ENCODE data around the gene RWDD4. TPM values are rescaled to one million over a fixed set of nuclear protein-coding genes. Genes with fewer than 3 reads are reported as not detected.

RWDD4 gene
- total RNA-seq, 1 donor from 2014 or later: 18.2 TPM

DNA sequence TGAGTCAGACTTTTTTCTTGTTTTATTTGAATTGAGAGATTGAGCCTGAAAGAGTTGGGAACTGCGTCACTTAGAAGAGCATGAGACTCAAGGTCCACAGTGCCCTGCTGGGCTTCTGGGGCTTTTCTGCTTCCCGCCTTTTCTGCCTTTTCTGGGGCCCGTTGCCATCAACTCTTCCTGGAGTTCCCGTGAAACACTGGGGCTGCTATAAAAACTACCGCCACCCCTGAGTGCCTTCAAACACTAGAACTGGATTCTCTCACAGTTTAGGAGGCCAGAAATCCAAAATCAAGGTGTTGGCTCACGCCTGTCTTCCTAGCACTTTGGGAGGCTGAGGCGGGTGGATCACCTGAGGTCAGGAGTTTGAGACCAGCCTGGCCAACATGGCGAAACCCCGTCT is 49.8 kb downstream of the RWDD4 start:
- Histone ChIP-seq H3K27ac (no peak overlapping the region), H3K27me3 (no peaks in the 10 kb centered on the region), H3K4me1 (peaks cover 8% of the 10 kb centered on the region), H3K9me3 (no peaks in the 10 kb centered on the region), H3K36me3 (no peaks in the 10 kb centered on the region), H3K4me3 (no peak overlapping the region)
- DNase-seq (ENCODE audit: extremely low spot score in 2 of 2): no peak
- TF ChIP-seq POLR2A (IDR thresholded peaks at IDR 0.05) (no peak), POLR2AphosphoS5 (IDR thresholded peaks at IDR 0.05; ENCODE audit: insufficient read depth in 1 of 2, low read depth in 1 of 2) (no peak)
- TF ChIP-seq, protein P1, sequence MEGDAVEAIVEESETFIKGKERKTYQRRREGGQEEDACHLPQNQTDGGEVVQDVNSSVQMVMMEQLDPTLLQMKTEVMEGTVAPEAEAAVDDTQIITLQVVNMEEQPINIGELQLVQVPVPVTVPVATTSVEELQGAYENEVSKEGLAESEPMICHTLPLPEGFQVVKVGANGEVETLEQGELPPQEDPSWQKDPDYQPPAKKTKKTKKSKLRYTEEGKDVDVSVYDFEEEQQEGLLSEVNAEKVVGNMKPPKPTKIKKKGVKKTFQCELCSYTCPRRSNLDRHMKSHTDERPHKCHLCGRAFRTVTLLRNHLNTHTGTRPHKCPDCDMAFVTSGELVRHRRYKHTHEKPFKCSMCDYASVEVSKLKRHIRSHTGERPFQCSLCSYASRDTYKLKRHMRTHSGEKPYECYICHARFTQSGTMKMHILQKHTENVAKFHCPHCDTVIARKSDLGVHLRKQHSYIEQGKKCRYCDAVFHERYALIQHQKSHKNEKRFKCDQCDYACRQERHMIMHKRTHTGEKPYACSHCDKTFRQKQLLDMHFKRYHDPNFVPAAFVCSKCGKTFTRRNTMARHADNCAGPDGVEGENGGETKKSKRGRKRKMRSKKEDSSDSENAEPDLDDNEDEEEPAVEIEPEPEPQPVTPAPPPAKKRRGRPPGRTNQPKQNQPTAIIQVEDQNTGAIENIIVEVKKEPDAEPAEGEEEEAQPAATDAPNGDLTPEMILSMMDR (IDR thresholded peaks at IDR 0.05): no peak
- intact Hi-C loops (cut with DNase I): no loop called here

DNA sequence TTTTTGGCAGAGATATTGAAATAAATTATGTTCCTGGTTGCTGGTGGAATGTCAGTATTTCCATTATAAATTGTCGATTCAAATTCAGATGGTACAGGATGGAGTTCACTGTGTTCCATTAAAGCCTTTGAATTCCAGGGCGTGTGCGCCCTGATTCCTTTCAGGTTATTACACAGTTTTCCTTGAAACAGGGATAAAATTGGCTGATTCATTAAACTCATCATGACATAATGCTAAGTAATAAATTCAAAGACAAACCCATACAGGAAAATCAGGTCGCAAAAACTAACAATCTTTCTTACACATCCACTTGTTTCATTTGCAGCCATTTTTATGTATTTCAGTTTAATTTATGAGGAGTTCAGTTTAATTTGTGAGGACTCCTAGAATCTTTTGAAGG is 51.1 kb downstream of the RWDD4 start:
- Histone ChIP-seq H3K27me3 (no peaks in the 10 kb centered on the region), H3K4me3 (no peak overlapping the region), H3K4me1 (peaks cover 8% of the 10 kb centered on the region), H3K36me3 (no peaks in the 10 kb centered on the region), H3K27ac (no peak overlapping the region), H3K9me3 (no peaks in the 10 kb centered on the region)
- TF ChIP-seq POLR2A (IDR thresholded peaks at IDR 0.05): no peak
- TF ChIP-seq, protein P1 (IDR thresholded peaks at IDR 0.05): no peak
- TF ChIP-seq POLR2AphosphoS5 (IDR thresholded peaks at IDR 0.05; ENCODE audit: insufficient read depth in 1 of 2, low read depth in 1 of 2): no peak
- intact Hi-C loops (cut with DNase I): no loop called here
- no peak for DNase-seq (ENCODE audit: extremely low spot score in 2 of 2)

DNA sequence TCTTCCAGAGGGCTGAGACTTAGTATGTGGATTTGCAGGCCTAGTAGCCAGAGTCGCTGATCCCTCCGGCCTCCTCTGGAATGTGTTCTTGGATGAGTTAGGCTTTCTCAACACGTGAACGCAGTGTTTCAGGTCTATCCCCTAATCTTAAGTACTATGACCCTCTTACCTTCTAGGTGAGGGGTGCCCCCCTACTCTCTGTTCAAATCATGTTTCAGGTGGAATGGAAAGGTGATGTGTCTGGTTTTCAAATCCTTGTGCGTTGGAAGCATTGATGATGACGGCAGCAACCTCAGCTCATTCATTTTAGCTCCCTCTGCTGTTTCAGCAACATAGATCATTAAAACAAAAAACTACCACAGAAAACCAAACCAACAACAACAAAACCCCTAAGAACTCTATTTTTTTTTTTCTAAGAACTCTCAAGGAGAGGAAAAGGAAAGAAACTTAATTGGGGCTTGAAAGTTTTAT is 56.4 kb downstream of the RWDD4 start:
- peak in 1 of 2 donors; percentile 65 for DNase-seq (ENCODE audit: extremely low spot score in 2 of 2)
- intact Hi-C loops (cut with DNase I): loop anchor here (5.0 kb wide), 1 partner anchor 130 kb away; no protein-coding TSS in a partner anchor
- Histone ChIP-seq H3K9me3 (no peaks in the 10 kb centered on the region), H3K4me1 (no peaks in the 10 kb centered on the region), H3K36me3 (no peaks in the 10 kb centered on the region), H3K27ac (no peak overlapping the region), H3K27me3 (no peaks in the 10 kb centered on the region), H3K4me3 (no peak overlapping the region)
- TF ChIP-seq, protein P1 (IDR thresholded peaks at IDR 0.05): peak in 1 of 3 experiments; percentile 32
- no peak for TF ChIP-seq POLR2A (IDR thresholded peaks at IDR 0.05)

DNA sequence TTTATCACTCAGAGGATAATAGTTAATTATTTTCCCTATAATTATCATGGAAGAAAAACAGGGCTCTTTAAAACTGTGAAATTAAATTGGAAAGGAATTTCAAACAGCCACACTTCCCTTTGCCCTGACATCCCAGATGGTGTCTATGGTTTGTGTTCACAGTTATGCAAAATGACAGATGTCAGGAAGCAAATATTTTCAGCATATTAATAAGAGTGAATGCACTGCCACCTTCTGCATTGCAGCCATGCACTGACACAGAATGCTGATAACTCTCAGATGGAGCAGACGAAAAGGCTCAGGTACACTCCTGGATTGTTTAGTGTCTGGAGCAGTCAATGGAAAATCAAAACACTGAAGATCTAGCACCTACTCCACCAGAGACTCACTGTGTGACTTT is 57.6 kb downstream of the RWDD4 start:
- Histone ChIP-seq H3K36me3 (no peaks in the 10 kb centered on the region), H3K27me3 (no peaks in the 10 kb centered on the region), H3K4me1 (no peaks in the 10 kb centered on the region), H3K27ac (no peak overlapping the region), H3K9me3 (no peaks in the 10 kb centered on the region), H3K4me3 (no peak overlapping the region)
- intact Hi-C loops (cut with DNase I): loop anchor here (5.0 kb wide), 1 partner anchor 129 kb away; no protein-coding TSS in a partner anchor
- peak in 1 of 2 donors; percentile 5 for DNase-seq (ENCODE audit: extremely low spot score in 2 of 2)
- TF ChIP-seq POLR2AphosphoS5 (IDR thresholded peaks at IDR 0.05; ENCODE audit: insufficient read depth in 1 of 2, low read depth in 1 of 2): no peak
- no peak for TF ChIP-seq POLR2A (IDR thresholded peaks at IDR 0.05)
- TF ChIP-seq, protein P1 (IDR thresholded peaks at IDR 0.05): no peak

DNA sequence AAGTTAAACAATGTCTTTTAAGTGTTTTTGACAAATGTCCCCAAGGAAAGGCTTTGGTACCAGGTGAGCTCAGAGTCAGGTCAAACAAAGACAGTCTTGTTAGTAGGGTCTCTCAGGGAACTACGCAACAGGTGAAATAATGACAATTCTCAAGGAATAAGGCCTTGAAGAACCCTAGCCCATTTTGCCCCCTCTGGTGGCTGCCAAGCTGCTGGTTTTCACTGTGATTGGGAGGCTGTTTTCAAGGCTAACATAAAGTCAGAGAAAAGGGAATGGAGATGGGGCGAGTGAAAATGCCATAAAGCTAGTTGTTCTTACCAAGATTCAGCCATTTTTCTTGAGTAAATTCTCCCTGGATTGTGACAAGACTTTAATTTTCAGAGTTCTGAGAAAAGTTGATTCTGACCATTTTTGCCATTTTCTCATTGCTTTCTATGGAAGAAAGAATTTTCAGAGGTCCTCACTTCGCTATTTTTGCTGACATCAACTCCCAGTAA is 58.7 kb downstream of the RWDD4 start:
- Histone ChIP-seq H3K4me3 (no peak overlapping the region), H3K9me3 (no peaks in the 10 kb centered on the region), H3K36me3 (no peaks in the 10 kb centered on the region), H3K4me1 (no peaks in the 10 kb centered on the region), H3K27ac (no peak overlapping the region), H3K27me3 (no peaks in the 10 kb centered on the region)
- TF ChIP-seq POLR2A (IDR thresholded peaks at IDR 0.05): no peak
- TF ChIP-seq, protein P1 (IDR thresholded peaks at IDR 0.05): no peak
- TF ChIP-seq POLR2AphosphoS5 (IDR thresholded peaks at IDR 0.05; ENCODE audit: insufficient read depth in 1 of 2, low read depth in 1 of 2): no peak
- intact Hi-C loops (cut with DNase I): loop anchor here (5.0 kb wide), 1 partner anchor 128 kb away; no protein-coding TSS in a partner anchor
- DNase-seq (ENCODE audit: extremely low spot score in 2 of 2): peak in 1 of 2 donors; percentile 34

Data from vagina (tissue), 2 donors.